Measurements from ENCODE around the gene PTGS1. TPM values are rescaled to one million over a fixed set of nuclear protein-coding genes. Genes with fewer than 3 reads are reported as not detected.

Gene PTGS1
- total and polyA plus RNA-seq, 2 of the 8 experiments (the other 6 are each of a cell fraction or from before 2014, with no cell fraction given): 1.1 to 1.9 TPM

GRCh38 chr9:122394265-122395125 lies 23.7 kb downstream of the PTGS1 start:
- Histone ChIP-seq H3K36me3 (ENCODE audit: control insufficient read depth in 2 of 4, insufficient read depth in 4 of 4, low read length in 3 of 4) (no peaks in the 10 kb centered on the region; a peak in 1 of 8 replicates), H3K23ac (ENCODE audit: insufficient read length) (no peak overlapping the region), H2BK120ac (replicated peaks; ENCODE audit: low read depth, low read length) (no peak overlapping the region), H3K9me3 (ENCODE audit: insufficient read depth in 2 of 2, low read depth in 1 of 2, low read length in 1 of 2) (no peaks in the 10 kb centered on the region), H3K4me2 (ENCODE audit: insufficient read depth in 1 of 2, low read depth in 2 of 2, low read length in 2 of 2) (no peak overlapping the region), H4K8ac (ENCODE audit: extremely low read depth, insufficient read depth, low read length) (no peak overlapping the region), H3K4ac (replicated peaks; ENCODE audit: insufficient read length, low read depth, low read length) (no peak overlapping the region), H4K5ac (ENCODE audit: insufficient read length, low read depth, low read length) (no peak overlapping the region), H2BK20ac (ENCODE audit: low read length) (no peak overlapping the region), H3K23me2 (ENCODE audit: low read depth, low read length) (peaks cover 2% of the 10 kb centered on the region; the same call in 1 of the 2 replicates), H2BK12ac (ENCODE audit: low read depth, low read length) (no peak overlapping the region), H3K4me1 (replicated peaks in 1 of 4; ENCODE audit: control insufficient read depth in 3 of 4, insufficient read depth in 4 of 4, low read length in 3 of 4) (peaks cover 0 to 4% (median under 1%) of the 10 kb centered on the region in 4 experiments; a peak in 3 of 7 replicates), H3K56ac (replicated peaks; ENCODE audit: insufficient read length, low read depth, low read length) (no peak overlapping the region), H3K9ac (replicated peaks in 1 of 4; ENCODE audit: extremely low read depth in 1 of 4, low read depth in 3 of 4, low read length in 3 of 4) (no peak overlapping the region; a peak in 1 of 7 replicates), H3K4me3 (ENCODE audit: extremely low read depth in 1 of 4, insufficient read depth in 2 of 4, low read depth in 3 of 4, low read length in 4 of 4) (no peak overlapping the region), H3K18ac (ENCODE audit: extremely low read depth, low read length) (no peak overlapping the region), H4K91ac (replicated peaks; ENCODE audit: insufficient read length, low read length) (no peak overlapping the region), H3K14ac (ENCODE audit: insufficient read length) (no peak overlapping the region), H3K27ac (ENCODE audit: low read depth, low read length) (no peak overlapping the region), H3K79me1 (ENCODE audit: low read depth, low read length) (no peaks in the 10 kb centered on the region), H2BK15ac (ENCODE audit: low read length) (no peak overlapping the region), H2AK5ac (ENCODE audit: low read depth, low read length) (no peak overlapping the region; the same call in 1 of the 2 replicates), H4K20me1 (replicated peaks in 1 of 2; ENCODE audit: control insufficient read depth in 1 of 2, insufficient read depth in 2 of 2, low read length in 2 of 2) (no peaks in the 10 kb centered on the region), H2BK5ac (ENCODE audit: low read depth, low read length) (no peak overlapping the region), H3K79me2 (ENCODE audit: control insufficient read depth in 1 of 2, insufficient read depth in 2 of 2, low read length in 2 of 2) (no peaks in the 10 kb centered on the region), H3K27me3 (replicated peaks in 1 of 4; ENCODE audit: control insufficient read depth in 3 of 4, extremely low read depth in 1 of 4, insufficient read depth in 3 of 4, low read length in 3 of 4) (no peaks in the 10 kb centered on the region; a peak in 1 of 7 replicates), H2AFZ (ENCODE audit: low read length) (no peak overlapping the region)
- 82% methylated on average over 9 of the region's 9 CpGs; no CpG with 5 or more reads in 1 of the 2 experiments for WGBS, 2 experiments (ENCODE audit: extremely low coverage in 1 of 2, insufficient coverage in 1 of 2, insufficient read length in 1 of 2, insufficient replicate concordance in 2 of 2, low coverage in 1 of 2, low lambda C conversion rate in 2 of 2, missing lambda C conversion rate in 1 of 2)
- FAIRE-seq (no peak), DNase-seq (ENCODE audit: low read depth in 1 of 2, low spot score in 2 of 2) (no peak)
- POLR2A ChIA-PET (ENCODE audit: partially characterized antibody): no interaction called here
- CTCF ChIA-PET (ENCODE audit: partially characterized antibody): interaction anchor here (0.7 to 1.0 kb wide), 3 partner anchors 15 to 415 kb away, joined by 3 to 5 read pairs (median 4); no protein-coding TSS in a partner anchor
- TF ChIP-seq CHD2 (IDR thresholded peaks at IDR 0.05; ENCODE audit: low read length) (no peak), POLR2A (IDR thresholded peaks at IDR 0.05; ENCODE audit: control extremely low read depth in 1 of 2, low read depth in 2 of 2, low read length in 2 of 2) (no peak), EZH2 (IDR thresholded peaks at IDR 0.05; ENCODE audit: low read depth, low read length, severe bottlenecking) (no peak), YY1 (IDR thresholded peaks at IDR 0.05; ENCODE audit: low read depth, low read length) (no peak), MAX (IDR thresholded peaks at IDR 0.05) (no peak), ATF2 (IDR thresholded peaks at IDR 0.05; ENCODE audit: low read length) (no peak), TAF1 (IDR thresholded peaks at IDR 0.05; ENCODE audit: low read depth, low read length) (no peak), CREB1 (IDR thresholded peaks at IDR 0.05) (no peak), TBP (IDR thresholded peaks at IDR 0.05; ENCODE audit: low read depth, low read length) (no peak), CHD1 (IDR thresholded peaks at IDR 0.05; ENCODE audit: low read depth, low read length) (no peak), TAF7 (optimal IDR thresholded peaks at IDR 0.05; ENCODE audit: borderline replicate concordance, low read depth, low read length) (no peak)

Measured in H1 (cell line).